ENCODE results near the gene GNPTAB.

DNA sequence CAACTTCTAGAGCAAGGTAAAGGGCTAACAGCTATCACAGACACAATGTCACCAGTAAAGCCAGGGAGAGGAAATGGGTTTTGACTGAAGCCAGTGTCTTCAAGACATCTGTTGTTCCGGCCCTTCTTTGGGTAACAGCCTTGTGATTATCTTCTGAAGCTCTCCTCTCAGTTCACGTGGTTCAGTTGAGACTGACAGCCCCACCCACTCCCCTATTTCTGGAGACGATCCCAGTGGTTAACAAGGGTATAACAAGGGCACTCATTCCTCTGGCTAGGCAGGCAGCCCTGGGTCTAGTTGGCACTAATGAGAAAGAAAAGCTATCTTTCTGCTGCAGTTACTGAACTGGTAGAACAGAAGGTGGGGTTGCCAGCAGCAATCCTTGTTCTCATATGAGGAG lies 6.9 kb downstream of the GNPTAB start:
- TF ChIP-seq EZH2 (IDR thresholded peaks at IDR 0.05; ENCODE audit: borderline replicate concordance, insufficient read depth, low read depth, low read length, poor library complexity, severe bottlenecking): no peak
- TF ChIP-seq, protein P1, sequence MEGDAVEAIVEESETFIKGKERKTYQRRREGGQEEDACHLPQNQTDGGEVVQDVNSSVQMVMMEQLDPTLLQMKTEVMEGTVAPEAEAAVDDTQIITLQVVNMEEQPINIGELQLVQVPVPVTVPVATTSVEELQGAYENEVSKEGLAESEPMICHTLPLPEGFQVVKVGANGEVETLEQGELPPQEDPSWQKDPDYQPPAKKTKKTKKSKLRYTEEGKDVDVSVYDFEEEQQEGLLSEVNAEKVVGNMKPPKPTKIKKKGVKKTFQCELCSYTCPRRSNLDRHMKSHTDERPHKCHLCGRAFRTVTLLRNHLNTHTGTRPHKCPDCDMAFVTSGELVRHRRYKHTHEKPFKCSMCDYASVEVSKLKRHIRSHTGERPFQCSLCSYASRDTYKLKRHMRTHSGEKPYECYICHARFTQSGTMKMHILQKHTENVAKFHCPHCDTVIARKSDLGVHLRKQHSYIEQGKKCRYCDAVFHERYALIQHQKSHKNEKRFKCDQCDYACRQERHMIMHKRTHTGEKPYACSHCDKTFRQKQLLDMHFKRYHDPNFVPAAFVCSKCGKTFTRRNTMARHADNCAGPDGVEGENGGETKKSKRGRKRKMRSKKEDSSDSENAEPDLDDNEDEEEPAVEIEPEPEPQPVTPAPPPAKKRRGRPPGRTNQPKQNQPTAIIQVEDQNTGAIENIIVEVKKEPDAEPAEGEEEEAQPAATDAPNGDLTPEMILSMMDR (IDR thresholded peaks at IDR 0.05): peak; percentile 43
